GM19395 (cell line): ENCODE measurements around the gene GRB14.

Experiments used
- ATAC-seq: cut with Tn5 transposase; IDR thresholded peaks from one replicate; pipeline ENCODE4 v1.9.1; 2021; ENCODE audit warnings: mild to moderate bottlenecking, moderate library complexity; ENCODE audit not compliant: unreplicated experiment

GRB14 gene

DNA sequence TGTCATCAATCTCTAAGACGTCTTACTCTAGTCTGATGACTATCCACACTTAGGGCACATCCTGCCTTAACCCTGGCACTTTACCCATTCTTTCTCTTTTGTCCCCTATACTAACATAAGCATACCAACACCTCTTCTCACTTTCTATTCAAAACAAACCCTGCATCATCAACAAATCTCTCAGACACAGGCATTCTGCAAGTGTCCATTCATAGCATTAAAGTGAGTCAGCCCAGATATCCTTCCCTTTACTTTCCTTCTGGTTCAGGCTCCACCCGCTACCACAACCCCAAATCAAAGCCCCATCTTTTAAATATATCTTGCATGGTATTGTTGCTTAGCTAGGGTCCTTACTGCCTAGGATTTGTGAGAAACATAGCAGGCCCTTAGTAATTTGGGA is 3.8 kb downstream of the GRB14 start:
- ATAC-seq = no peak

DNA sequence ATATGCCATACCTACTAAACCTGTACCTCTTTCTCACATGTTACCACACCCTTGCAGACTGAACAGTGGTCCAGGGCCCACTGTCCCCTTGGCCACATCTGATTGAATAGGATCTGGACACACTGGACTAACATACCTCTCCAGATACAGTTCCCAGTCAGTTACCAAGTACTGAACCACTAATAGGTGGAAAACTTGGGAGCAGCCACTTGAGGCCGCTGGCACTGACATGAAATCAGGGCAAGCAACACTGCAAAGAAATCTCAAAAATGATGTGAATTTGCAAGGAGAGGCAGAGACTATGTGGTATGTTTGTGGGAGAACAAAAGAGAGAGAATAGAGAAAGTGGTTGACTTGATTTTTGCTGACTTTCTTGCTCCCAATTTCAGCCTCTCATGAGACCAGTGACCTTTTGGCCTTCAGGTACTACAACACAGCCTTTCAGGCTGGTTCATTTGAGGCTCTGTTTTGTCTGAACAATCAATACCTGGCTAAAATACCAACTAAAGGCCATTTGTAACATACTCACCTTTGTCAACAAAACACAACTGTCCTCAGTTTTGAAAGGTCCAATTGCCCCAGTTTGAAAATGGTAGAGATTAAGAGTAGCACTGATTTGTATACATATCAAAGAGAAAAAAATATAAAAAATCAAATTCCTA is 7.8 kb downstream of the GRB14 start:
- no peak for ATAC-seq

DNA sequence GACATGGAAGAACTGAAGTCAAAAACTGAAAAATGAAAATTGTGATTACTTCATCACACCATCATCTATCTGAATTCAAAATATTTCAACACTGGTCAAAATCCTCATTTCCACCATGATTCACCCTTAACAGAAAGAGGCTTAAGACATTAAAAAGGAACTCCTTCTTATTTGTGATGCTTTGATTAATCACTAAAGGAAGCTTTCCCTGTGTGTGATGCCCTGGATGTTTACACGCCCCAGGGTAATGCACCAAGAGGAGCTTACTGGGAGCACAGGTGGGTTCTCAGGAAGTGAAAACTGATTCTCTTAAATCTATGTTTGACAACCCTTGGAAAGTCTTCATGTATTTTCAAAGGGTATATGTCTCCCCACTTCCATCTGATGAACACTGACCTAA is 11.5 kb downstream of the GRB14 start:
- no peak for ATAC-seq

DNA sequence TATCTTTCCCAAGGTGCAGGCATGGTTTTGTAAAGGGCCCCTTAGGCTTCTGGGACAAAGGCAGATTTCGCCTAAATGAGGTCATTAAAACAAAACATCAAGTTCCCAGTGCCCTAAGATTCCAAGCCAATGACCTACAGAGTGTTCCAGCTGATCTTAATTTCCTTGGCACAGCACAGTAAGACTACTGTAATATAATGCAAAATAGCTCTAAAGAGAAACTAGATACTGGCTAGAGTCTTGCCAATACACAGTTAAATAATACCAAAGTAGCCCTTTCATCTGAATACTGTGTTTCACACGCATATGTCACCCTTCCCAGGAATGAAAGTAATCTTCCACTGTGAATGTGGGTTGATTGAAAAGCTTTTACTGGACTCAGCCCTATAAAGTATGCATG is 14.7 kb downstream of the GRB14 start:
- ATAC-seq = no peak

DNA sequence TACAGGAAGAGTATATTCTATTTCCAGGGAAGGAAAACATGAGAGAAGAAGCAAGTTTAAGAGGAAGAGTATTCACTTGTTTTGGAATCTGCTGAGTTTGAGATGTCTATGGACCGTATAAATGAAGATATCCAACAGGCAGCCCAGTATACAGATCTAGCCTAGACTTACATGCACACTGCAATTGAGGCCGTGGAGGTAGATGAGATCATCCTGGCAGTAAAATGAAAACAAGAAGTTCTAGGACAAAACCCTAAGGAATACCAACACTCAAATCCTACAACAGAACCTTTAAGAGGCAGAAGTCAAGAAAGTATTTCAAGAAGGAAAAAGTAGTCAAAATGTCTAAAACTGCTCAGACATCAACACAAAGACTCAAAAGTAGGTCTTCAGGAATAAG is 16.0 kb downstream of the GRB14 start:
- no peak for ATAC-seq

DNA sequence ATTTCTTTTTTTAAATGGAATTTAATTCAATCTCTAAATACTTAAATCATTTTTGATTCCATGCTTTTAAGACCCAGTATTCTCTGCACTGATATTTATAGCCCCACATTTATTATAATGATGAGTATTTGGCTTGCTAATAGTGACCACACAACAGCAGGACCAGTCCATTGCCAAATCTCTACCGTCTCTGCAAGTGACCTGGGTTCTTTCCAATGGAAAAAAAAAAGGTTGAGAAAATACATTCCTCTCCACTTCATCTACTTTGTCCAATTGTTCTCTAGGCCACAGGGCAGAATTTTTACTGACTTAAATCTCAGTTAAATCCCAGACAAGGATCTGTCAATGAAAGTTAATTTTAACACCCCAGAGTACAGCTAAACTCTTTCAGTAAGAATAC is 20.5 kb downstream of the GRB14 start:
- ATAC-seq = no peak

DNA sequence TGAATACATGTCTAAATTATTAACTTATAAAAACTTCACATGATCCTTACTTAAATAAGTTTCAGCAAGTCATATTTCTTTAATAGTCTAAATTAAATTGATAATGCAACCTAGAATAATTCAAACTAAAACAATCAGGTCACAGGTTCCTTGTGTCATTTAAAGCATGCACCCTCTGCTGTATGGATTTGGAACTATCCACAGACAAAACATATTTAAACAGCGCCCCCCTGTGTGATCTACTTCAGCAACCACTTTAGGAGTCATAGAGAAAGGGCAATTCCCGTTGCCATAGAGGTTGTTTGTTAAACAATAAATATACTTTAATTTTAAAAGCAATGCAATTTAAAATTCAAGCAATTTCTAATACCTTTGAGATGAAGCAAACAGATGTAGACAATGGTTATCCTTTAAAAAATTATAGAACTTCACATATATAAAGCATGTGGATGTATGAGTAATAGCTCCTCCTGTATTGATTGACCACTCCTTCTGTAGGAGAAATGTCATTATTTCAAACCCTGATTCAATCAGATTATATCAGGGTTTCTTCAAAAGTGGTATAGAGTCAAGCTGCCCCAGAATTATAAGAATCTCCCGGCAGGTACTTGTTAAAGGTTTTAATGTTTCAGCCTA is 21.2 kb downstream of the GRB14 start:
- ATAC-seq = peak; percentile 98

DNA sequence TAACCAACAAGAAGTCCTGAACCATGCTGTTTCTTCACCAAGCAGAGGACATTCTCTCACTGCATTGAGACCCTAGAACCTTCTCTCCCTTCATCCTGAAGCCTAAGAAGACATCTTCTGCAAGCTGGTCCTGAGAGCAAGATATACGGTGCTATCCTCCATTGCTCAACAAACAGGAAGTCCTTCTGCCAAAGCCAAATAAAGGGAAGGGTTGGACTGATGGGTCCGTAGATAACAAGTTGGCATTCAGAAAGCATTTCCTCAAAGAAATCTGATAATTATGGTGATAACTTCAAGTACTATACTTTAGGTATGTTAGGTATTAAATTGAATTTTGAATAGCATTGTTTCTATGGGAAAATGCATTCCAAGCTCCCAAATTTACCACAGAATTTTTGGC is 23.3 kb downstream of the GRB14 start:
- ATAC-seq = no peak

DNA sequence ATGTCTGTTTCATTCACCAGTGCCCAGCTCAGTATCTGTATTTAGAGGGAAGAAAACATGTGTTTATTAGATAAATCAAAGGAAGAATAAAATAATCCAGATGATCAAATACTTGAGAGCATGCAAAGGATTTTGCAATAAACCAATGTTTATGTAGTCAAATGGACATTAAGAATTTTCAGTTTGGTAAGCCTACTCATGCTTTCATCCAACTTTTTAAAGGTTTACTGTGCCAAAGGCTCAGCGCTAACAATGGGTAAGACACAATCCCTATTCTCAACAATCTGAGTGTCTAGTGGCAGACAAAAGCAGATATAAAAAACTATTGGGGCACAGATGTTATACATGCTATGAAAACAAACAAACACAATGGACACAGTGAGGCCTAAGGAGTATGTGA is 26.3 kb downstream of the GRB14 start:
- ATAC-seq = no peak

DNA sequence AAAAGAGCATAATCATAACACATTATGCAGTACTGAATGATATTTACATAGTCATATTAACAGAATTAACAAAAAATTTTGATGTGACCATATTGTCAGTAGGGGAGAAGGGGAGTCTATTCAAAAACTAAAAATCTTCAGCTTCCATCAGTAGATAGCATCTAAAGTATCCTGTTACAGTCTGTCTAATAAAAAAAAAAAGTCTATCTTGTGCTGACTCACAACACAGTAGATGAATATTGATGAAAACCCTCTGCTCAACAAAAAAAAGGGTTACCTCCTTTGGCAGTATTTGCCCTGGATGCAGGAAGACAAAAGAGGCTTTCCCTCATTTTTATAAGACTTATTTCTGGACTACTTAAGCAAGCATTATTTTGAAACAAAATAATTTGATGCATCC is 27.3 kb downstream of the GRB14 start:
- no peak for ATAC-seq

DNA sequence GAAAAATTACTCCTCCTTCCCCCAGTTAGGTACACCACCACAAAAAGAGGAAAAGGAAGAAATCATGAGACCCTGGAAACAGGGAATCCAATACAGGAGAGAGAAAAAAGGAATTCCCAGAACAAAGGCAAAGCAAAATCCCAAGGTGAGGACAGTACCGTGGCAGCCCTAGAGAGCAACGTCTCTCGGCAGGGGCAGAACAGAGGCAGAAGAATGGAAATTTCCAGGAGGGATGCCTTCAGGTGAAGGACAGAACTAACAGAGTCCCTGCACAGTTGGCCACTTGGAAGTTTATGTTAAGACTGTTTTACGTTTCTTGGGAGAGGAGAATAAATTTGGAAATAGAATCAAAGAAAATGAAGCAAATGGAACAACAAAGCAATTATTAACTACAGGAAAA is 27.7 kb downstream of the GRB14 start:
- ATAC-seq = no peak

DNA sequence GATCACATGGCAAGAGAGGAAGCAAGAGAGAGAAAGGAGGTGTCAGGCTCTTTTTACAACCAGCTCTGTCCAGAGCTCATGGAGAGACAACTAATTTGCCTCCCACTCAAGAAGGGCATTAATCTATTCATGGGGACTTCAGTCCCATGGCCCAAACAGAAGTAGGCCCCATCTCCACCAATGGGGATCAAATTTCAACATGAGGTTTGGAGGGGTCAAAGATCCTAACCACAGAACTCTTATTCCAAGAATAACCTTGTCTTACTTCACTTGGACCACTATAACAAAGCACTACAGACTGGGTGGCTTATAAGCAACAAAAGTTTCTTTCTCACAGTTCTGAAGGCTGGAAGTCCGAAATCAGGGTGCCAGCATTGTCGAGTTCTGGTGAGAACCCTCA is 31.8 kb downstream of the GRB14 start:
- ATAC-seq = no peak

DNA sequence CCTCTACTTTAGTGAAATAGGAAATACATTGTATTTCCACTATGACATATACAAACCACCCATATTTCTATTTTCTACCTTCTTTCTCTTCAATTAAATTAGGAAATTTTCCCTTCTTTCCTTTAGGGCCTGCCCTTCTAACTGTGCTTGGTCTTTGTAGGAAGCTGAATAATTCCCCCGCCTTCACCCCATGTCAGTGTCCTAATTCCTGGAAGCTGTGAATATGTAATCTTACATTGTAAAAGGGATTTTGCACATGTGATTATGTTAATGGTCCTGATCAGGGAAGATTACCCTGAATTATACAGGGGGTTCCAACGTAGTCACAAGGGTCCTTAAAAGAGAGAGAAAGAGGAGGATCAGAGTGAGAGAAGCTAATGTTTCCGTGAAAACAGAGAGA is 40.2 kb downstream of the GRB14 start:
- ATAC-seq = no peak

DNA sequence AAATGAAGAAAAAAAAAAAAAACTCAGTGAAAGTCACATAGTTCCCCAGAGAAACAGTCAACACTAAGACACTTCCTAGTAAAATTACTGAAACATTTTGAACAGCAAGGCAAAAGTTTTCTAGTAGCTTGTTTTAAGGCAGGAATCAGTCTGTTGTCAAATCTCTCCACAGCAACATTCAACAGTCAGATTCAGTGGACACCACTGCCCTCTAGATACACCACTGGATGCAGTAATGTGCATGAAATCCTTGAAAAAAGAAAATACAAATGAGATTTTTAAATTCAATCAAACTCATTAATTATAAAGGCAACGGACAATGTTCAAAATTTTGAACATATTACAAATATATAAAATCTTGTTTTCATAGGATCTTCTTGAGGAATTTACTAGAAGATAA is 46.4 kb downstream of the GRB14 start:
- no peak for ATAC-seq

DNA sequence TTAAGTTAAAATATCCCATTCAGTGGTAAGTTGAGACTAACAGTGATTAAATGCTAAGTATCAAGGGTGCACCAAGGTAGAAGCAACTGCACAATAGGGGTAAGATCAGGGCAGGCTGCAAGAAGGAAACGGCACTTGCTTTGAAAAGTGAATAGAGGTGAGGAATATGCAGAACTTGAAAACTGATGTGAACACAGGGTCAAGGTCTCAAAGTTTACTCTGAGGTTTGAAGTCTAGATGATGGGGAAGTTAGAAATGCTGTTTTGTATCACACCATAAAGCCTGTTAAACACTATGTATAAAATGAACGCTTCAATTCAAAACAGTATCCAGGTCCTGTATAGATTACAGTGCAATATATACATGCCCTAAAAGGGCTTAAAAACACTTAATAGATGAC is 50.8 kb downstream of the GRB14 start:
- no peak for ATAC-seq

DNA sequence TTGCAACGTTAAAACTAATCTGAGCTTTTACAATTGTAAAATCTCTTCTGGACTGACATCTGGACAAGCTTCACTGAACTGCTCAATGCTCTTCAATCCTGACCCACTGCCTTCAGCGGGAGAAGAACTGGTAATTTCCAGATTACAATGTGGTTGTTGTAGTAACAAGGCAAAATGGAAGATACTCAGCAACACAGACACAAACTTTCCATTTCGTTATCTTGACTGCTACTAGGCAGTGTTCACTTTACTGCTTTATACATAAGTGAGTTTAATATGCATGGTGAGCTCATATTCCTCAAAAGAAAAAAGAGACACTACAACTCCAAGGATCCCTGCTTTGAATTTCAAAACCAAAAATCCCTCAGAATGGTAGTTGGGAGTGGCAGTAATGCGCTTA is 51.9 kb downstream of the GRB14 start:
- ATAC-seq = no peak

DNA sequence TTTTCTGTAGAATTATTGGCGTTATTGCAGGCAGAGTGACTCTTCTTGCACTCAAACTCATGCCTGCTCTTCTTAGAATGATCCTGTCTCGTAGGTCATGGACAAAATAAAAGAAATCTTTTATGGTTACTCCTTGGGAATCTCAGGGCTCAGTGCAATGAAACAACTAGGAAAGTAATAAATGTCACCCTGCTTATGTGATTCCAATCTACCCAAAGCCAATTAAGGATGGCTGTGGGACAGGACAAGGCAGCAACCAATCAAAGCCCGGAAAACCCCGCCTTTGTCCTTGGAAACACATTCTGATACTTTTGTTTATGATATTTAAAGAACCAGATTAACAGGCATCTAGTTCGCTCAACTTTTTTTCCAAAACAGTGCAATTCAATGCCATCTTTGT is 53.0 kb downstream of the GRB14 start:
- no peak for ATAC-seq

DNA sequence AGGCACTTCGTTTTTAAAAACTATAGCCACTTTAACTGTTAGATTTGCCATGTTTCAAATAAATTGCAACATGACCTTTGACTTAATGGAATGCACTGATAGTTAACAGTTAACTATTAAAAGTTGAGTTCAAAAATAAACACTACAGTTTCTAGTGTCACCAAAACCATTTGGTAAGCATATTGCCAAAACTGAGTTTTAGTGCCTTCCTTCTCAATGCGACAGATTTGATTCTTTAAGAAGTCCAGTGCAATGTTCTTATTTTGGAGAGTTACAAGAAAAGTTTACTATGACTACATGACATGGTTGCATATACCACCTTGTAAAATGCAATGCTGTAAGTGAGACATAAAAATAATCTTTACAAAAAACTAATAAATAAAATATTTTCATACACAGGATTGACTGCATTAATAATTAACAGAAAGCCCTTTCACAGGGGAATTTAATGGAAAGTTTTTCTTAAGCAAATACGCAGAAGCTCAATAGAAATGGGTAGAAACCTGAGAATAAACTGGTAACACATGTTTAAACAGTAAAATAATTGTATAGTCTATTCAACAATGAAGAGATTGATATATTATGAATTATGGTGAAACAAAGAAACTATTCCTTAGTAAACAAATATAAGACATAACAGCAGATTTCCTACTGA is 53.8 kb downstream of the GRB14 start:
- ATAC-seq = no peak

DNA sequence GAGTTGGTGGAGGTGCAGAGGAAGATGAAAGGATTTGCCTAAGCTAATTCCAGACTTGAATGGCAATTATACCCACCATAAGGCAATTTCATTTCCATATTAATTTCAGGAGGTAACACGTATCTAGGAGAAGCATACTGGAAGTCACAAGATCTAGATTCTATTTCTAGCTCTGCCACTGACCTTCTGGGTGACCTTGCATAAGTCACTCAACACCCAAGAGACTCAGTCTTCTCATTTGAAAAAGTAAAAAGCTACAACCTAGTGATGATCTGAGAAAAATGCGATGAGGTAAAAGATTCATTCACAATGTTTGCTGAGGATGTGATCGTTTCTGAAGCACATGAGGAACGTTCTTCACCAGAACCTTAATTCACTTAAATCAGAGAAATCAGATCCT is 55.9 kb downstream of the GRB14 start:
- no peak for ATAC-seq

DNA sequence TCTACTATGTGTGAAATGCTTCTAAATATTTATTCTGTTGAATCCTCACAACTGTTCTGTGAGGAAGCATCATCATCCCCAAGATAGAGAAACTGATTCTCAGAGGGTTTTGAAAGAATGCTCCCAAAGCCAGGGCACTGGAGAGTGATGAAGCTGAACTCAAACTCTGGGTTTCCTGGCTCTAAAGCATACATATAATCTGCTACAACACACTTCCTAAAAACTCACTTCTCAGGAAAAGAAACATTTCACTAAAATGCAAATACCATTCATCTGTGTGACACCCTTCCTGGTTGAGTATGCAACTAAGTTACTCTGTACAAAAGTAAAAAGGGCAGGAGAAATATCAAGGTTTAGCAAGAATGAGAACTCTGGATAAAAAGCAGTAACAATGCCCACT is 58.6 kb downstream of the GRB14 start:
- no peak for ATAC-seq

DNA sequence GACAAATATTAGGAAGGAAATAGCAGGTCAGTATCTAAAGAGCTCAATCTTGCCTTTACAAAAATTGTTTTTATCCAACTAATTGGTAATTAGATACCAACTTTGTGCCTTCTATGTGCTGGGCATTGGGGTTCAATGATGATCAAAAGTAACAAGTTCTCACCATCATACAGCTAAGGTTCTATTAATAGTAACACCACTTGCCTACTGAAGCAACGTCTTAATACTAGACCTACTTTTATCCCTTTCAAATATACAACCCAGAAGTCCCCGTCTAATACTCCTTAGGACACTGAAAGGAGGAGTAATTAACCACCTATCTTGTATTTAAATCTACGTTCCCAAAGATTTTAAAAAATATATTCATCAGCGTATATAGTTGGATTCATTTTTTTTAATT is 59.3 kb downstream of the GRB14 start:
- ATAC-seq = no peak

DNA sequence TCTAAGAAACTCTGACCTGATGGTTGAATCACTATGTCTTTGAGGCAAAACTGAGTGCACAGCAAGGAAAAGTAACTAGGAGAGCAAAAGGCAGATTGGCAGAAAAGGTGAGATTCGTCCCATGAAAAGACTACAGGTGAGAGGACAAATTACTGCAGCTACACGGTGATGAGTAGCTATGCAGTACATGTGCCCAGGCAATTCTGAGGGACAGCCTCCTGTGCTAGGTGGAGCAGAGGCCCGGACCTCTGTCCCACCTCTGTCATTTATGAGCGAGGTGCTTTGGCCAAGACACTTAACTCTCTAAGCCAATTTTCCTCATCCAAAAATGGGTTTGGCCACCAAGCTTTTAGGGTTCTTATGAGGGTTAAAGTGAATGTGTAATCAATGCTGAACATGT is 59.9 kb downstream of the GRB14 start:
- no peak for ATAC-seq

DNA sequence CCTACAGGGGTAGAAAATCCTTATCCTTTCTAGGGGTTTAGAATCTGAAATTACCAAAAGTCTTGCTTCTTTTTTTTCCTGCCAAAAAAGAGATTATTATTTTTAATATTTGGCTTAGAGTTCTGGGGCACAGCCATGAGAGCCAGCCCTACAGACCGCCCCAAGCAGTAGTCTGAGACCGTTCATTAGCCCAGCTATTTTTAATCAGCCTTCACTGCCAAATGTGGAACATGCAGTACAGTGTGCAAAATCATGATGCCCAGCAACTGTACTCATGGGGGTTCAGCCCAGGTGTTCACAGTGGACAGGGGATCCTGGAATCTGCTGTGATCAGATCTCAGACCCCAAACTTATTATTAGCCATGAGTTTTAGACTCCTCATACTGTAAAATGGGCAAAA is 60.4 kb downstream of the GRB14 start:
- ATAC-seq = no peak
